ENCODE measurements around the gene TMEM39A. TPM values are rescaled to one million over a fixed set of nuclear protein-coding genes. Genes with fewer than 3 reads are reported as not detected.

Gene TMEM39A
- total and polyA plus RNA-seq, 10 of the 15 experiments (the other 5 are each of a cell fraction or from before 2014, with no cell fraction given), result 10.8 to 44.7 (median 33.2) TPM

DNA sequence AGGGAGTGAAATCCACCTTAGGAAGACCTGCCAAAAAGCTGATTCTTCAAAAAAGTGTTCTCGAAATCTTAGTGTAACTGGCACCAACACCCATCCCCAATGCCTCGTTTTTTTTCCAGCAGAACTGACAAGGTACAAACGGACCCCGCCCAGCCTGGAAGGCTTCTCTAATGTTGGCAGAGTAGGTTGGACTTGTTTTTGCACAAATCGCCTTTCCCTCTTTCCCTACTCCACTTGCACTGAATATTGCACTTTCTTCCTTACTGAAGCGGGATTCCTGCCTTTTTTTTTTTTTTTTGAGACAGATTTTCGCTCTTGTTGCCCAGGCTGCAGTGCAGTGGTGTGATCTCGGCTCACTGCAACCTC lies 34.4 kb upstream of the TMEM39A start:
- no peak for FAIRE-seq
- WGBS (ENCODE audit: insufficient coverage, insufficient replicate concordance, low lambda C conversion rate, missing lambda C conversion rate), result 0% methylated on average over 6 of the region's 8 CpGs
- Histone ChIP-seq H3K27ac (ENCODE audit: control insufficient read depth, insufficient read depth) (peak overlapping the region; percentile 94), H3K9me3 (replicated peaks; ENCODE audit: control insufficient read depth, insufficient read depth, low read length) (no peaks in the 10 kb centered on the region; the same call in 2 of the 3 replicates), H3K79me2 (ENCODE audit: control insufficient read depth, insufficient read depth, low read length) (peaks cover 44% of the 10 kb centered on the region), H3K9ac (ENCODE audit: control insufficient read depth, insufficient read depth, low read length) (peak overlapping the region; percentile 96), H4K20me1 (ENCODE audit: control insufficient read depth, insufficient read depth) (no peaks in the 10 kb centered on the region), H3K4me3 (peak overlapping the region; percentile 75), H2AFZ (ENCODE audit: control insufficient read depth, low read depth, low read length) (peak overlapping the region; percentile 67), H3K36me3 (ENCODE audit: control insufficient read depth in 2 of 2, insufficient read depth in 2 of 2, low read length in 1 of 2) (peaks cover 0 to 2% of the 10 kb centered on the region in 2 experiments; a peak in 2 of 4 replicates), H3K4me2 (ENCODE audit: control insufficient read depth, insufficient read depth) (peak overlapping the region; percentile 44), H3K27me3 (replicated peaks in 1 of 2; ENCODE audit: control insufficient read depth in 2 of 2, insufficient read depth in 2 of 2, low read length in 1 of 2) (no peaks in the 10 kb centered on the region), H3K4me1 (ENCODE audit: control insufficient read depth, insufficient read depth, low read length) (no peaks in the 10 kb centered on the region)
- peak; percentile 12 for ATAC-seq
- RAD21 ChIA-PET (ENCODE audit: unreplicated experiment), result interaction anchor here (1.0 to 4.7 kb wide), 10 partner anchors 29 to 223 kb away, joined by 3 to 51 read pairs (median 6); partner anchors contain the start of genes POGLUT1 and TMEM39A
- CTCF ChIA-PET, result interaction anchor here (1.1 to 4.9 kb wide), 4 partner anchors 11 to 184 kb away, joined by 3 to 27 read pairs (median 8); no protein-coding TSS in a partner anchor
- SMC1A ChIA-PET (ENCODE audit: uncharacterized antibody, unreplicated experiment), result interaction anchor here (0.9 to 3.7 kb wide), 13 partner anchors 15 to 183 kb away, joined by 3 to 21 read pairs (median 4); partner anchors contain the start of genes COX17 and TMEM39A
- BruUV-seq (replicated peaks), result TSS peak; percentile 98
- TF ChIP-seq CHD1 (IDR thresholded peaks at IDR 0.05; ENCODE audit: low read depth, low read length), result no peak
- 0 out of 2 replicates have a peak, but pooled peaks have one; percentile 11 for TF ChIP-seq CBFB (IDR thresholded peaks at IDR 0.05; ENCODE audit: low read depth)
- in situ Hi-C loops (cut with MboI) (no loop called here), intact Hi-C loops (cut with micrococcal nuclease; ENCODE audit: unreplicated experiment) (loop anchor here (2.0 kb wide), 2 partner anchors 29 to 61 kb away; partner anchors contain the start of genes CD80 and POGLUT1)
- no peak for DNase-seq (ENCODE audit: low read depth, low spot score)
- POLR2A ChIA-PET, result interaction anchor here (0.6 to 5.8 kb wide), 19 partner anchors 9 to 321 kb away, joined by 3 to 57 read pairs (median 4); partner anchors contain the start of genes CD80, POGLUT1 and TMEM39A

DNA sequence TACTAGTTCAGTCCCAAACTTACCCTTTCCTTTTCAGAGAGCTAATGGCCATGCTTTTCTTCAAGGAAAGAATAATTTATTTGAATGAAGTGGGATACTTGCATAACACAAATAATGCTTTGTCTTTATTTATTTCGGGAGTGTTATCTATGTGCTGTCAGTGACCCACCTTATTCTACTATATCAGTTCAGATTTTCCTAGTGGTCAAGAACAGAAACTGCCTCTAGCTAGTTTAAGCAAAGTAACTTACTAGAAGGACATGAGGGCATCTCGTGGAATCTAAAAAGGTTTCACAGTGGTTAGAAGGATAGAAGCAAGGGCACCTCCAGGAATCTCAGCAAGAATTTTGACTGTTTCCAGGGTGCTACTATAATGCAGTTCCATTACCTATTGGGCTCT lies 31.2 kb upstream of the TMEM39A start:
- in situ Hi-C loops (cut with MboI), result no loop called here
- FAIRE-seq, result no peak
- TF ChIP-seq IRF4 (IDR thresholded peaks at IDR 0.05; ENCODE audit: low read depth, low read length) (no peak), ZNF384 (IDR thresholded peaks at IDR 0.05; ENCODE audit: borderline replicate concordance, low read depth, low read length) (no peak), FOXM1 (IDR thresholded peaks at IDR 0.05; ENCODE audit: low read depth, low read length) (no peak)
- TF ChIP-seq, protein P1, sequence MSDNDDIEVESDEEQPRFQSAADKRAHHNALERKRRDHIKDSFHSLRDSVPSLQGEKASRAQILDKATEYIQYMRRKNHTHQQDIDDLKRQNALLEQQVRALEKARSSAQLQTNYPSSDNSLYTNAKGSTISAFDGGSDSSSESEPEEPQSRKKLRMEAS (IDR thresholded peaks at IDR 0.05; ENCODE audit: low read depth, low read length), result no peak
- TF ChIP-seq, protein P2, sequence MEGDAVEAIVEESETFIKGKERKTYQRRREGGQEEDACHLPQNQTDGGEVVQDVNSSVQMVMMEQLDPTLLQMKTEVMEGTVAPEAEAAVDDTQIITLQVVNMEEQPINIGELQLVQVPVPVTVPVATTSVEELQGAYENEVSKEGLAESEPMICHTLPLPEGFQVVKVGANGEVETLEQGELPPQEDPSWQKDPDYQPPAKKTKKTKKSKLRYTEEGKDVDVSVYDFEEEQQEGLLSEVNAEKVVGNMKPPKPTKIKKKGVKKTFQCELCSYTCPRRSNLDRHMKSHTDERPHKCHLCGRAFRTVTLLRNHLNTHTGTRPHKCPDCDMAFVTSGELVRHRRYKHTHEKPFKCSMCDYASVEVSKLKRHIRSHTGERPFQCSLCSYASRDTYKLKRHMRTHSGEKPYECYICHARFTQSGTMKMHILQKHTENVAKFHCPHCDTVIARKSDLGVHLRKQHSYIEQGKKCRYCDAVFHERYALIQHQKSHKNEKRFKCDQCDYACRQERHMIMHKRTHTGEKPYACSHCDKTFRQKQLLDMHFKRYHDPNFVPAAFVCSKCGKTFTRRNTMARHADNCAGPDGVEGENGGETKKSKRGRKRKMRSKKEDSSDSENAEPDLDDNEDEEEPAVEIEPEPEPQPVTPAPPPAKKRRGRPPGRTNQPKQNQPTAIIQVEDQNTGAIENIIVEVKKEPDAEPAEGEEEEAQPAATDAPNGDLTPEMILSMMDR (IDR thresholded peaks at IDR 0.05 in 2 of 3, conservative IDR thresholded peaks at IDR 0.05 in 1 of 3; ENCODE audit: control insufficient read depth in 2 of 3, extremely low read depth in 1 of 3, insufficient read depth in 1 of 3, low read depth in 3 of 3, low read length in 3 of 3), result 0 out of 6 replicates have a peak, but pooled peaks of 1 of the 3 experiments have one; percentile 4
- TF ChIP-seq, protein P3, sequence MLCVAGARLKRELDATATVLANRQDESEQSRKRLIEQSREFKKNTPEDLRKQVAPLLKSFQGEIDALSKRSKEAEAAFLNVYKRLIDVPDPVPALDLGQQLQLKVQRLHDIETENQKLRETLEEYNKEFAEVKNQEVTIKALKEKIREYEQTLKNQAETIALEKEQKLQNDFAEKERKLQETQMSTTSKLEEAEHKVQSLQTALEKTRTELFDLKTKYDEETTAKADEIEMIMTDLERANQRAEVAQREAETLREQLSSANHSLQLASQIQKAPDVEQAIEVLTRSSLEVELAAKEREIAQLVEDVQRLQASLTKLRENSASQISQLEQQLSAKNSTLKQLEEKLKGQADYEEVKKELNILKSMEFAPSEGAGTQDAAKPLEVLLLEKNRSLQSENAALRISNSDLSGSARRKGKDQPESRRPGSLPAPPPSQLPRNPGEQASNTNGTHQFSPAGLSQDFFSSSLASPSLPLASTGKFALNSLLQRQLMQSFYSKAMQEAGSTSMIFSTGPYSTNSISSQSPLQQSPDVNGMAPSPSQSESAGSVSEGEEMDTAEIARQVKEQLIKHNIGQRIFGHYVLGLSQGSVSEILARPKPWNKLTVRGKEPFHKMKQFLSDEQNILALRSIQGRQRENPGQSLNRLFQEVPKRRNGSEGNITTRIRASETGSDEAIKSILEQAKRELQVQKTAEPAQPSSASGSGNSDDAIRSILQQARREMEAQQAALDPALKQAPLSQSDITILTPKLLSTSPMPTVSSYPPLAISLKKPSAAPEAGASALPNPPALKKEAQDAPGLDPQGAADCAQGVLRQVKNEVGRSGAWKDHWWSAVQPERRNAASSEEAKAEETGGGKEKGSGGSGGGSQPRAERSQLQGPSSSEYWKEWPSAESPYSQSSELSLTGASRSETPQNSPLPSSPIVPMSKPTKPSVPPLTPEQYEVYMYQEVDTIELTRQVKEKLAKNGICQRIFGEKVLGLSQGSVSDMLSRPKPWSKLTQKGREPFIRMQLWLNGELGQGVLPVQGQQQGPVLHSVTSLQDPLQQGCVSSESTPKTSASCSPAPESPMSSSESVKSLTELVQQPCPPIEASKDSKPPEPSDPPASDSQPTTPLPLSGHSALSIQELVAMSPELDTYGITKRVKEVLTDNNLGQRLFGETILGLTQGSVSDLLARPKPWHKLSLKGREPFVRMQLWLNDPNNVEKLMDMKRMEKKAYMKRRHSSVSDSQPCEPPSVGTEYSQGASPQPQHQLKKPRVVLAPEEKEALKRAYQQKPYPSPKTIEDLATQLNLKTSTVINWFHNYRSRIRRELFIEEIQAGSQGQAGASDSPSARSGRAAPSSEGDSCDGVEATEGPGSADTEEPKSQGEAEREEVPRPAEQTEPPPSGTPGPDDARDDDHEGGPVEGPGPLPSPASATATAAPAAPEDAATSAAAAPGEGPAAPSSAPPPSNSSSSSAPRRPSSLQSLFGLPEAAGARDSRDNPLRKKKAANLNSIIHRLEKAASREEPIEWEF (IDR thresholded peaks at IDR 0.05; ENCODE audit: insufficient replicate concordance, low read depth, low read length), result no peak

More for the DNA sequence above, 31.2 kb upstream of the TMEM39A start:
- ATAC-seq (no peak), DNase-seq (ENCODE audit: low read depth, low spot score) (no peak)
- SMC1A ChIA-PET (ENCODE audit: uncharacterized antibody, unreplicated experiment), result interaction anchor here (0.7 to 1.3 kb wide), 4 partner anchors 12 to 141 kb away, joined by 3 to 5 read pairs (median 4); partner anchors contain the start of gene POGLUT1
- Histone ChIP-seq H3K4me2 (ENCODE audit: control insufficient read depth, insufficient read depth) (no peak overlapping the region), H3K9ac (ENCODE audit: control insufficient read depth, insufficient read depth, low read length) (no peak overlapping the region), H4K20me1 (ENCODE audit: control insufficient read depth, insufficient read depth) (no peaks in the 10 kb centered on the region), H3K9me3 (replicated peaks; ENCODE audit: control insufficient read depth, insufficient read depth, low read length) (no peaks in the 10 kb centered on the region), H3K4me3 (no peak overlapping the region), H3K36me3 (ENCODE audit: control insufficient read depth in 2 of 2, insufficient read depth in 2 of 2, low read length in 1 of 2) (peaks cover 0 to 11% of the 10 kb centered on the region in 2 experiments; a peak in 3 of 4 replicates), H3K27ac (ENCODE audit: control insufficient read depth, insufficient read depth) (no peak overlapping the region), H3K79me2 (ENCODE audit: control insufficient read depth, insufficient read depth, low read length) (peaks cover 19% of the 10 kb centered on the region), H2AFZ (ENCODE audit: control insufficient read depth, low read depth, low read length) (no peak overlapping the region), H3K27me3 (replicated peaks in 1 of 2; ENCODE audit: control insufficient read depth in 2 of 2, insufficient read depth in 2 of 2, low read length in 1 of 2) (no peaks in the 10 kb centered on the region), H3K4me1 (ENCODE audit: control insufficient read depth, insufficient read depth, low read length) (no peaks in the 10 kb centered on the region)
- RAD21 ChIA-PET (ENCODE audit: unreplicated experiment), result no interaction called here
- 100% methylated on average over 2 of the region's 2 CpGs for WGBS (ENCODE audit: insufficient coverage, insufficient replicate concordance, low lambda C conversion rate, missing lambda C conversion rate)
- intact Hi-C loops (cut with micrococcal nuclease; ENCODE audit: unreplicated experiment), result no loop called here
- BruUV-seq (replicated peaks), result no TSS peak
- POLR2A ChIA-PET, result interaction anchor here (0.5 to 1.0 kb wide), 3 partner anchors 11 to 173 kb away, joined by 3 to 5 read pairs (median 4); partner anchors contain the start of gene TMEM39A
- CTCF ChIA-PET, result interaction anchor here (0.7 to 1.2 kb wide), 2 partner anchors 131 to 186 kb away, joined by 3 read pairs; no protein-coding TSS in a partner anchor

All from GM12878 (cell line).